Subcutaneous abdominal adipose tissue (tissue), 5 donors: ENCODE data around the gene NLGN4X.

ENCODE experiments used
- H3K27ac ChIP-seq: one replicate; pipeline ENCODE4 v1.7.0; 2013; ENCODE audit warnings: low read depth, mild to moderate bottlenecking, inconsistent platforms, low read length, moderate library complexity
- H3K27me3 ChIP-seq, 5 donors: one replicate each; pipeline ENCODE4 v1.7.0; 2013; ENCODE audit warnings: low read length in 5 of 5, inconsistent platforms in 1 of 5; ENCODE audit not compliant: control insufficient read depth in 5 of 5, insufficient read depth in 4 of 5
- H3K36me3 ChIP-seq, 5 donors: one replicate each; pipeline ENCODE4 v1.7.0; 2013; ENCODE audit warnings: low read length in 5 of 5; ENCODE audit not compliant: control insufficient read depth in 5 of 5, insufficient read depth in 5 of 5
- H3K4me1 ChIP-seq, 5 donors: one replicate each; pipeline ENCODE4 v1.7.0; 2013; ENCODE audit warnings: low read length in 5 of 5, mild to moderate bottlenecking in 3 of 5, moderate library complexity in 1 of 5; ENCODE audit not compliant: control insufficient read depth in 5 of 5, insufficient read depth in 5 of 5
- H3K4me3 ChIP-seq, 5 donors: one replicate each; pipeline ENCODE4 v1.7.0; 2013; ENCODE audit warnings: low read length in 5 of 5, low read depth in 1 of 5
- H3K9ac ChIP-seq, 5 donors: one replicate each; pipeline ENCODE4 v1.7.0; 2013; ENCODE audit warnings: low read length in 5 of 5, mild to moderate bottlenecking in 4 of 5, moderate library complexity in 3 of 5
- H3K9me3 ChIP-seq, 5 donors: one replicate each; pipeline ENCODE4 v1.7.0; 2013; ENCODE audit warnings: low read length in 5 of 5; ENCODE audit not compliant: control insufficient read depth in 5 of 5
- donor health status: healthy.
- donor health status: healthy.
- donor health status: healthy.
- donor health status: healthy.
- donor health status: healthy.

The NLGN4X gene

GRCh38 chrX:6163721-6164120 is 64.9 kb downstream of the NLGN4X start:
- H3K27me3 ChIP-seq = no peaks in the 10 kb centered on the region
- no peak overlapping the region for H3K4me3 ChIP-seq
- peaks cover 0 to 3% (median 0%) of the 10 kb centered on the region in 5 donors for H3K4me1 ChIP-seq
- H3K9ac ChIP-seq = no peak overlapping the region
- peaks cover 0 to 3% (median 0%) of the 10 kb centered on the region in 5 donors for H3K9me3 ChIP-seq
- H3K36me3 ChIP-seq = no peaks in the 10 kb centered on the region
- no peak overlapping the region for H3K27ac ChIP-seq

GRCh38 chrX:6159468-6159867 is 69.2 kb downstream of the NLGN4X start:
- Histone ChIP-seq H3K9me3 (peaks cover 0 to 3% (median 3%) of the 10 kb centered on the region in 5 donors), H3K27me3 (no peaks in the 10 kb centered on the region), H3K27ac (no peak overlapping the region), H3K4me3 (no peak overlapping the region), H3K36me3 (no peaks in the 10 kb centered on the region), H3K9ac (no peak overlapping the region), H3K4me1 (peaks cover 0 to 3% (median 0%) of the 10 kb centered on the region in 5 donors)

GRCh38 chrX:6151971-6152370 is 76.7 kb downstream of the NLGN4X start:
- H3K4me1 ChIP-seq = peaks cover 0 to 10% (median 0%) of the 10 kb centered on the region in 5 donors
- no peak overlapping the region for H3K9ac ChIP-seq
- H3K27ac ChIP-seq = no peak overlapping the region
- peaks cover 0 to 2% (median 0%) of the 10 kb centered on the region in 5 donors for H3K9me3 ChIP-seq
- no peaks in the 10 kb centered on the region for H3K36me3 ChIP-seq
- H3K4me3 ChIP-seq = no peak overlapping the region
- no peaks in the 10 kb centered on the region for H3K27me3 ChIP-seq

- Histone ChIP-seq H3K27me3 (no peaks in the 10 kb centered on the region), H3K9ac (no peak overlapping the region), H3K36me3 (no peaks in the 10 kb centered on the region), H3K4me3 (no peak overlapping the region), H3K27ac (no peak overlapping the region), H3K4me1 (peaks cover 0 to 10% (median 0%) of the 10 kb centered on the region in 5 donors), H3K9me3 (peaks cover 0 to 2% (median 0%) of the 10 kb centered on the region in 5 donors)
These were observed 79.4 kb downstream of the NLGN4X start for GRCh38 chrX:6149060-6149872.

DNA sequence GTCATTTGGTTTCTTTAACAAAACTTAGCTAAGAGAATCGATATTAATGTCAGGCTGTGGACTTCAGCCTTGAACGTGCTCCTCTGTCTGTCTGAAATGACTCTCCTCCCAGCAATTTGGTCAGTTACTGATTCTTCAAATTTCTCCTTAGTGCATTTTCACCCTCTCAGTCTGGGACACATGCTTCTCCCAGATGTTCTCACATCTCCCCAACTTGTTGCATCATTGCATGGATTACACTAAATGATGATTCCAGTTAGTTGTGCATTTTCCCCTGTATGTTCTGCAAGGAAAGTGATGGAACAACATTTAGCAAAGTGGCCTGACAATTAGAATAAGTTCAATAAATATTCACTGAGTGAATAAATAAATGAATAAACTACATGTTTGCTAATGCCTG is 94.4 kb downstream of the NLGN4X start:
- Histone ChIP-seq H3K27ac (no peak overlapping the region), H3K36me3 (no peaks in the 10 kb centered on the region), H3K9ac (no peak overlapping the region), H3K9me3 (no peaks in the 10 kb centered on the region), H3K4me1 (no peaks in the 10 kb centered on the region), H3K27me3 (no peaks in the 10 kb centered on the region), H3K4me3 (no peak overlapping the region)

GRCh38 chrX:6132970-6133369 is 95.7 kb downstream of the NLGN4X start:
- Histone ChIP-seq H3K9ac (no peak overlapping the region), H3K36me3 (no peaks in the 10 kb centered on the region), H3K4me3 (no peak overlapping the region), H3K27ac (no peak overlapping the region), H3K4me1 (no peaks in the 10 kb centered on the region), H3K9me3 (no peaks in the 10 kb centered on the region), H3K27me3 (no peaks in the 10 kb centered on the region)

GRCh38 chrX:6131287-6131686 is 97.4 kb downstream of the NLGN4X start:
- Histone ChIP-seq H3K27me3 (no peaks in the 10 kb centered on the region), H3K4me3 (no peak overlapping the region), H3K4me1 (no peaks in the 10 kb centered on the region), H3K9me3 (no peaks in the 10 kb centered on the region), H3K36me3 (no peaks in the 10 kb centered on the region), H3K27ac (no peak overlapping the region), H3K9ac (no peak overlapping the region)

- H3K27me3 ChIP-seq = no peaks in the 10 kb centered on the region
- H3K9ac ChIP-seq = no peak overlapping the region
- H3K36me3 ChIP-seq = no peaks in the 10 kb centered on the region
- H3K4me1 ChIP-seq = no peaks in the 10 kb centered on the region
- no peaks in the 10 kb centered on the region for H3K9me3 ChIP-seq
- no peak overlapping the region for H3K4me3 ChIP-seq
- H3K27ac ChIP-seq = no peak overlapping the region
These were observed 99.5 kb downstream of the NLGN4X start for GRCh38 chrX:6129195-6129594.

DNA sequence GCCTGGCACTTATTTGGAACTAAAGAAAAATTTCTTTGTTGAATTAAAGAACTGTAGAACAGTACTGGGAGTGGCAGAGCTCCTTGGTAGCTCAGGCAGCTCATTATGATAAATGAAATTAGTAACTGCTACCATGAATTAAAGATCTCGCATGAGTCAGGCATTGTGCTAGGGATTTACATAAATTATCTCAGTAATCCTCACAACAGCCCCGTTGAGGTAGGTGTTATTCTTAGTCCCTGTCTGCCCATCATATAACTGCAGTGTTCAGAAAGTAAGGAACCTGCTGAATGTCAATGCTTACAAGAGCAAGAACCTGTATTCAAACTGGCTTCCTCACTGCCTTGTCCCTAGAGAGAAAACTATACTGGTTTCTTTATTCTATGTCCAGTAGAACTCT is 108.3 kb downstream of the NLGN4X start:
- no peaks in the 10 kb centered on the region for H3K36me3 ChIP-seq
- no peak overlapping the region for H3K27ac ChIP-seq
- H3K9ac ChIP-seq = no peak overlapping the region
- H3K4me3 ChIP-seq = no peak overlapping the region
- no peaks in the 10 kb centered on the region for H3K4me1 ChIP-seq
- H3K9me3 ChIP-seq = no peaks in the 10 kb centered on the region
- H3K27me3 ChIP-seq = no peaks in the 10 kb centered on the region

- Histone ChIP-seq H3K36me3 (no peaks in the 10 kb centered on the region), H3K9ac (no peak overlapping the region), H3K9me3 (peaks cover 0 to 4% (median 3%) of the 10 kb centered on the region in 5 donors), H3K27ac (no peak overlapping the region), H3K4me1 (no peaks in the 10 kb centered on the region), H3K4me3 (no peak overlapping the region), H3K27me3 (no peaks in the 10 kb centered on the region)
These were observed 133.2 kb downstream of the NLGN4X start for GRCh38 chrX:6095469-6095868.
